T-helper 2 cell treated with Interferon-gamma antibody and Interleukin-4, amounts not matched to agents 5 μg/mL and 100 μg/mL, for 36 hours (primary cell): Measurements from ENCODE around the gene KCNN4.

ENCODE experiments used
- DNase-seq: peaks from one replicate; pipeline ENCODE4 v3.0.0; 2021; ENCODE audit warnings: low spot score
- H3K27ac Mint-ChIP-seq: one replicate; pipeline ENCODE4 v1.8.0; 2021; ENCODE audit warnings: mild to moderate bottlenecking, mixed read lengths
- H3K27me3 Mint-ChIP-seq: one replicate; pipeline ENCODE4 v1.8.0; 2021; ENCODE audit warnings: low read depth, mixed read lengths
- H3K36me3 Mint-ChIP-seq: one replicate; pipeline ENCODE4 v1.8.0; 2021; ENCODE audit warnings: low read depth, mixed read lengths
- H3K4me1 Mint-ChIP-seq: one replicate; pipeline ENCODE4 v1.8.0; 2021; ENCODE audit warnings: low read depth, mixed read lengths
- H3K4me3 Mint-ChIP-seq: one replicate; pipeline ENCODE4 v1.8.0; 2022; ENCODE audit warnings: mild to moderate bottlenecking, moderate library complexity, mixed read lengths
- H3K9me3 Mint-ChIP-seq: one replicate; pipeline ENCODE4 v1.8.0; 2021; ENCODE audit warnings: mixed read lengths

Gene KCNN4

DNA sequence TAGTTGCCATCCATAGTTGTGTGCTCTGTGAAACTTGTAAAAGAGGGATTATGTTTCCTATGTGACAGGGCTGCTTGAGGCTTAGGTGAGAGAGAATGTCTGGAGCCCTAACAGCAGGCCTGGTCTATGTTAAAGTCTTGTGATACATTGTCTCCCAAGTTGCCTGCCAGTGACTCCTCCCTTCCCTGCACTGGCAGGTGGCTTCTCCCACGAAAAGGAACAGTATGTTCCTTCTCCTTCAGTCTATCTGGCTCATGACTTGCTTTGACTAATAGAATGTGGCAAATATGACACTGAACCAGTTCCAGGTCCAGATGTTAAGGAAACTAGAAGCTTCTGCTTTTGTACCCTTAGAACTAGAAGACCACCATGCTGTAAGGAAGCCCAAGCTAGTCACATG lies 5.9 kb upstream of the KCNN4 start:
- H3K9me3 Mint-ChIP-seq, result no peaks in the 10 kb centered on the region
- DNase-seq, result no peak
- no peak overlapping the region for H3K27ac Mint-ChIP-seq
- H3K4me3 Mint-ChIP-seq, result no peak overlapping the region
- peaks cover 7% of the 10 kb centered on the region for H3K27me3 Mint-ChIP-seq
- H3K4me1 Mint-ChIP-seq, result peaks cover 29% of the 10 kb centered on the region
- H3K36me3 Mint-ChIP-seq, result no peaks in the 10 kb centered on the region

DNA sequence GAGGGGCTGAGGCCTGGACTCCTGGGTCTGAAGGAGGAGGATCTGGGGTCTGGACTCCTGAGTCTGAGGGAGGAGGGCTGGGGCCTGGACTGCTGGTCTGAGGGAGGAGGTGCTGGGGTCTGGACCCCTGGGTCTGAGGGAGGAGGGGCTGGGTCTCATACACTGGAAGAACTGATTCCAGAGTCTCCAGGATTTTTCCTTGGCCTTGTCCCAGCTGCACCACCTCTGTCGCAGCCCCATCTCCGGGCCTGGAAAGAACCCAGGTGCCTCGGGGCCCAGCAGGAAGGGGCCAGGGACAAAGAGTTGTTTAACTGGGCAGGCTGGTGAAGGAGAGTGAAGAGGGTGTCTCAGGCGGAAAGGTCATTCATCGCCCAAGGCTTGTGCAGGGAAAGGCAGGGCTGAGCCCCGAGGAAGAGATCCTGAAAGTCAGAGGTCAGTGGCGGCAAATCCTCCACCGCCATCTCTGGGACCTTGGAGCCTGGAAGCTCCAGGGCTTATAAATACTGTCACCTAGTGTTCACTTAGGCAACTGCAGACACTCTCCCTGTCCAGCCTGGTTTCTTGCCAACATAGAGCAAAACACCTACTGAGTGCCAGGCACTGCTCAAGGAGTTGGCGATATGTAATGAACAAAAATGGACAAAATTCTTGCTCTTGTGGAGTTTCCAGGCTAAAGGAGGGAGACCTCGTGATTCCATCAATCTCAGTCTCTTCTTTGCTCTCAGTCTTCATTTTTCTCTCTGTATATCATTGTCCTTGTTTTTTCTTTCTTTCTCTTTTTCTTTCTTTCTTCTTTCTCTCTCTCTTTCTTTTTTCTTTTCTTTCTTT lies 4.4 kb upstream of the KCNN4 start:
- peak; percentile 53 for DNase-seq
- peaks cover 36% of the 10 kb centered on the region for H3K4me1 Mint-ChIP-seq
- no peaks in the 10 kb centered on the region for H3K36me3 Mint-ChIP-seq
- peaks cover 2% of the 10 kb centered on the region for H3K27me3 Mint-ChIP-seq
- peak overlapping the region; percentile 99 for H3K27ac Mint-ChIP-seq
- peak overlapping the region; percentile 61 for H3K4me3 Mint-ChIP-seq
- no peaks in the 10 kb centered on the region for H3K9me3 Mint-ChIP-seq

DNA sequence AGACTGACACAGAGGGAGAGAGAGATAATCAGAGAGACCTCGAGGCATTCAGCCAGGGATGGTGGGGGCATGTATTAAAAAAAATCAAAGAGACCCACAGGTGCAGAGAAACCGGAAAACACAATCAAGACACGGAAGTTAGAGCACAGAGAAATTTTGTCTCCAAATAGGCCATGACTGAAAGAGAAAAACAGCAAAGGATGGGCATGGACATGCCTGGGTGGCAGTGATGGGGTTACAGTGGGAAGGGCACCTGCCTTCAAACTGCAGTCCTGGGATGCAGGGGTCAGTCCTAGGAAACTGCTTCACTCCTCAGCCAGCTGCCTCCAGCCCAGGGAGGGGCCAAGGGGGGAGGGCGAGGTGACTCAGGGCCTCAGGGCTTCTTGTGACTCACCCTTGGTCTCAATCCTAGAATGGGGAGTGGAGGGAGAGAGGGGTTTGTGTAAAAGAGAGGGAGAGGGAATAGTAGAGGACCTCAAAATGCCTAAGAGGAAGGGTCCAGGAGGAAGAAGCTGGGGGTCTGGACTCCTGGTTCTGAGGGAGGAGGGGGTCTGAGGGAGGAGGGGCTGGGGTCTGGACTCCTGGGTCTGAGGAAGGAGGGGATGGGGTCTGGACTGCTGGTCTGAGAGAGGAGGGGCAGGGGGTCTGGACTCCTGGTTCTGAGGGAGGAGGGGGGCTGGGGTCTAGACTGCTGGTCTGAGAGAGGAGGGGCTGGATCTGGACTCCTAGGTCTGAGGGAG lies 3.6 kb upstream of the KCNN4 start:
- Mint-ChIP-seq H3K4me3 (peak overlapping the region; percentile 77), H3K4me1 (peaks cover 42% of the 10 kb centered on the region)
- peak; percentile 70 for DNase-seq

DNA sequence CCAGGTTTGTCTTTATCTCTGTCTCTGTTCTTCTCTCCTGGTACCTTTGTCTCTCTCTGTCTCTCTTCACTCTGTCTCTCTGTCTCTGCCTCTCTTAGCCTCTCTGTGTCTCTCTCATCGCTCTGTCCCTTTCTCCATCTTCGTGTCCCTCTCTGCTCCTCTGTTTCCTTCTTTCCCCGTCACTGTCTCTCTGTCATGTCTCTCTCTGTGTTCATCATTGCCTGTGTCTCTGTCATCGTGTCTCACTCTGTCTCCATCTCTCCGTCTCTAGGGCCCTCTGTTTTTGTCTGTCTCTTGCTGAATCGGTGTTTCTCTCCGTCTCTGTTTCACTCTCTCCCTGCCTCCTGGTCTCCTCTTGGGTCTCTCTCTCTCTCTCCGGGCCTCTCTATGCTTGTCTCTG lies 2.9 kb upstream of the KCNN4 start:
- H3K4me3 Mint-ChIP-seq, result peak overlapping the region; percentile 77

More for the DNA sequence above, 3.6 kb upstream of the KCNN4 start:
- H3K9me3 Mint-ChIP-seq, result no peaks in the 10 kb centered on the region
- peak overlapping the region; percentile 99 for H3K27ac Mint-ChIP-seq
- peaks cover 4% of the 10 kb centered on the region for H3K36me3 Mint-ChIP-seq
- H3K27me3 Mint-ChIP-seq, result peaks cover 2% of the 10 kb centered on the region

DNA sequence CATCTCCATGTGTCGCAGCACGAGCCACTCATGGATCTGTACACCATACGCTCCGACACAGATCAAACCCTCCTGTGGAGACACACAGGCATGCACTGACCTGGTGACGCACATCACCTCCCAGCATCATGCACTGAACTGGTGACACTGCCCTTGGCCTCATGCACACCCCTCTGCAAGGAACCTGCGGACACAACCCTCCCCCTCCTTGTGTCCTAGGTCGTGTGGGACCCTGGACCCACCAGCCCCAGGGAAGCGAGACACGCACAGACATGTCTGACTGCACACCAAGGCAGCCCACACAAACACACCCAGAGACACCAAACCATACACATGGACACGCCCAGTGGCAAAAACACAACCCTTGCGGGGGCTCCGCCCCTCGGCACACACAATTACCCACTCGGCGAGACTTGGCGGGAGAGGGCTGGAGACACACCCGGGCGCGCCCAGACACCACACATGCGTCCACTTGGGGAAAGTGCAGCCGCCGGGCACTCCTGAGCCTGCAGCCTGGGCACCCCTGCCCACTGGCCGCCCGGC lies 2.0 kb upstream of the KCNN4 start:
- Mint-ChIP-seq H3K9me3 (no peaks in the 10 kb centered on the region), H3K27me3 (peaks cover 2% of the 10 kb centered on the region), H3K4me1 (peaks cover 57% of the 10 kb centered on the region), H3K36me3 (peaks cover 5% of the 10 kb centered on the region), H3K27ac (peak overlapping the region; percentile 94), H3K4me3 (peak overlapping the region; percentile 52)
- DNase-seq, result no peak

More for the DNA sequence above, 2.9 kb upstream of the KCNN4 start:
- Mint-ChIP-seq H3K36me3 (peaks cover 5% of the 10 kb centered on the region), H3K27ac (peak overlapping the region; percentile 99), H3K4me1 (peaks cover 48% of the 10 kb centered on the region), H3K9me3 (no peaks in the 10 kb centered on the region), H3K27me3 (peaks cover 2% of the 10 kb centered on the region)
- no peak for DNase-seq

DNA sequence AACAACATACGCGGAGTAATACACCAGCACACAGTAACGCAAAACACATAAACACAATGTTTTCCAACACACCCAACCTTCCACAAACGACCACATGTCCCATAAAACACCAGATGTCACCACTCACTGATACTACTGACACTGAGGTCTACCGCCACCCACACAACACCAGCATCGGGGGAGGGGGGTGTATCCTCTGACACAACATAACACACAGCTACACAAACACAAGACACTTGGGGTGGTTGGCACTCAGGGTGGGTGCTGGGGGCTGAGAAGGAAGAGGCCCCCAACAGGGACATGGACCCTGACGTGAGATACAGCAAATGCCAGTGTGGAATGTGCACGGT lies 1.5 kb upstream of the KCNN4 start:
- peak overlapping the region; percentile 52 for H3K4me3 Mint-ChIP-seq
- H3K4me1 Mint-ChIP-seq, result peaks cover 59% of the 10 kb centered on the region
- peaks cover 5% of the 10 kb centered on the region for H3K36me3 Mint-ChIP-seq
- H3K27me3 Mint-ChIP-seq, result no peaks in the 10 kb centered on the region
- H3K27ac Mint-ChIP-seq, result peak overlapping the region; percentile 94
- DNase-seq, result no peak
- no peaks in the 10 kb centered on the region for H3K9me3 Mint-ChIP-seq

DNA sequence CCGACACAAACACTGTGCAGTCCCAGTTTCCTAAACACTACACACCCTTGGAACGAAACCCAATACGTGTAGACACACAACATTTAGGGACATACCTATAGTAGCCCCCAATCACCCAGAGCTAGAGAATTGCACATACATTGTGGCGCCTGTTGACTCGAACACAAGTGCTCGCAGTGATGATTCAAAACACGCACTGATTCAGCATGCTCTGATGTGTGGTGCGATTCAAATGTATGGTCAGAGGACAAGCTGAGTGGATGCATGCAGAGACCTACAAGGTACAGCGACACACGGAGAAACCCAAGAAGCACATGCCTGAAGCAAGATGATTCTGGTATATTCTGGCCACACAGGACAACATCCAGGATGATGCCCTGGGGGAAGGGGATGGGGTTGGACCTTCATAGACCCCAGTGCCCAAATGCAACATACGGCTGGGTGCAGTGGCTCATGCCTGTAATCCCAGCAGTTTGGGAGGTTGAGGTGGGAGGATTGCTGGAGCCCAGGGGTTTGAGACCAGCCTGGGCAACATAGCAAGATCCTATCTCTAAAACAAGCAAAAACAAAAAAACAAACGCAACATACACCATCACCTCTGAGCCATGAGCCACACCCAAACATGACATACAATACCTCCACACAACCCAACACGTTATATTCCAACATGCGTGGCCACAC lies 997 bp upstream of the KCNN4 start:
- Mint-ChIP-seq H3K4me3 (peak overlapping the region; percentile 81), H3K36me3 (peaks cover 8% of the 10 kb centered on the region), H3K9me3 (no peaks in the 10 kb centered on the region), H3K4me1 (peaks cover 63% of the 10 kb centered on the region), H3K27me3 (no peaks in the 10 kb centered on the region), H3K27ac (peak overlapping the region; percentile 94)
- DNase-seq, result no peak

DNA sequence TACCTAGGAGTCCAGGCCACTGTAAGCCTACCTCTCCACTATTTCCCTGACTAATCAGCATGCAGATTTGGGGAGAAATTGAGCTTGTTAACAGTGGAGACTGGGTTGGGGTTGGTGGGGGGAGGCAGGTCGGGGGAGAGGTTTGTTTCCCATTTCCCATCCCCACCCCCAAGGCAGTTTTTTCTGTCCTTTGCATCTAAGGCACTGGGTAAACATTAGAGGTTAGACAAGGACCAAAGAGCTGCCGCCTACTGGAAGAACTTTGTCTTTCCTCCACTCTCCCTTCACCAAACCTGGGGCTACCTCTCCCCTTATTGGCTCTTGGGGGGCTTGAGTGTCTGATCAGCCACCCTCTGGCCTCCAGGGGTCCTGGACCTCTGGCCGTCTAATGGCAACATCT lies 953 bp downstream of the KCNN4 start:
- H3K9me3 Mint-ChIP-seq, result no peaks in the 10 kb centered on the region
- H3K4me1 Mint-ChIP-seq, result peaks cover 68% of the 10 kb centered on the region
- peak overlapping the region; percentile 94 for H3K27ac Mint-ChIP-seq
- peaks cover 17% of the 10 kb centered on the region for H3K36me3 Mint-ChIP-seq
- H3K27me3 Mint-ChIP-seq, result no peaks in the 10 kb centered on the region
- peak overlapping the region; percentile 81 for H3K4me3 Mint-ChIP-seq
- DNase-seq, result no peak

DNA sequence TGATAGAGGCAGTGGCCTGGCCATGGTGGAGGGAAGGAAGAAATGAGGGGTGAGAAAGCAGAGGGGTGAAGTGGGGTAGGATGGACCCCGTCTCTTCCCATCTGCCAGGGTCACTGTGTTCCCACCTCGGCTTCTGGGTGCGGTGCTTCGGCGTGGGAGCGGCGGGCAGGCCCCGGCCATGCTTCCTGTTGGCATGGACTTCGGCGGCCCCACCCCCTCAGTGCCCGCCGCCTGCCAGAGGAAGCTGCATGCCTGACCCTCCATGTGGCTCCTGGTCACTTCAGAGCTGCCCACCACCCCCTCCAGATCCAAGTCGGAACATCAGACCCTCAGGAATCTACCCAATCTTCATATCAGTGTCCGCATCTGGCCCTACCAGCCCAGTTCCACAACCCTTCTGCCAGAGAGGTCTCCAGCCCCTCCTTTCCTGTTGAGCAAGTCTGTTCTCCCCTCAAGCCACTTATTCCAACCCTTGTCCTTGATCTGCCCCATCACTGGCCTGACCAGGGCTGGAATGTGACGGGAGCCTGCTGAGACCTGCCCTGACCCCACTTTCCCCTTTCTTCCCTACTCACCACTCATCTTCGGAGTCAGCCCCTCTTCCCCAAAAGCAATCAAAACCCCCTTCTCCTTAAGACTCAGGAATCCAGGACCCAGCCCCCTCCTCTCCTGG lies 1.5 kb downstream of the KCNN4 start:
- Mint-ChIP-seq H3K4me3 (peak overlapping the region; percentile 81), H3K27ac (peak overlapping the region; percentile 94), H3K27me3 (no peaks in the 10 kb centered on the region), H3K4me1 (peaks cover 64% of the 10 kb centered on the region), H3K36me3 (peaks cover 17% of the 10 kb centered on the region), H3K9me3 (no peaks in the 10 kb centered on the region)
- no peak for DNase-seq

DNA sequence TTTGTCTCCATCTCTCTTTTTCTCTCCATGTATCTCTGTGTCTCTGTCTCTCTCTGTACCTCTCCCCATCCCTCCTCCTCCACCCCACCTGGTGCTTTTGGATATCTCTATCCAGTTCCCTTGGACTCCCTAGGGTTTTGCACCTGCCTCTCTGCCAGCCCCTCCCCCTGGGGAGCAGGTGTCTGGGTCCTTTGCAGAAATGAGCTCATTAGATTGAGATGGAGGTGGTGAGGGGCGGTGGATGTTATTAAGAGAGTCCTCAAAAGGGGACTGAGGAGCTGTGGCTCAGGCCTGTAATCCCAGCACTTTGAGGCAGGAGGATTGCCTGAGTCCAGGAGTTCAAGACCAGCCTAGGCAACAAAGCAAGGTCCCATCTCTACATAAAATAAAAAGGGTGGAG lies 2.1 kb downstream of the KCNN4 start:
- no peak for DNase-seq
- H3K9me3 Mint-ChIP-seq, result no peaks in the 10 kb centered on the region
- H3K27ac Mint-ChIP-seq, result peak overlapping the region; percentile 85
- no peaks in the 10 kb centered on the region for H3K27me3 Mint-ChIP-seq
- peaks cover 19% of the 10 kb centered on the region for H3K36me3 Mint-ChIP-seq
- H3K4me3 Mint-ChIP-seq, result peak overlapping the region; percentile 81
- H3K4me1 Mint-ChIP-seq, result peaks cover 57% of the 10 kb centered on the region

DNA sequence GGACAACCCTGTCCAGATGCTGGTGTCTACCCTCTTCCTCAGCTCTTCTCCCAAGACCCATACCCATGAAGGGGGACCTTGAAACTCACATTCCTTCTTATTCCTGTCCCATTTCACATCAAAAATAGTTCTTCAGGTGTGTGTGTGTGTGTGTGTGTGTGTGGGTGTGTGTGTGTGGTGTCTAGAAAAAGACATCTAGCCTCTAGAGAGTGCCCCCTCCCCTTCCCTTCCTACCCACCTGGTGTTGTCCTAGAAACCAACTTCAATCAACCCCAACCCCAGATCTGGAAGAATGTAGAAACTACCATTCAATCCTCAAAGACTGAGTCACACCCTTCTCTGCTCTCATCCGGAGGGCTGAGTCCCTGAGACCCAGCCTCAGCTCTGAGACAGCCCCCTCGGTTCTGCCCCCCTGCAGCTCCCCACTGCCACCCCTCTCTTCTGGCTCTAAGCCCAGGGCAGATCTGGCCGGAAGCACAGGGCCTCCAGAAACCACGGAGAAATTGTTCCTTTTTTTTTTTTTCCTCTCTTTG lies 3.5 kb downstream of the KCNN4 start:
- Mint-ChIP-seq H3K4me1 (peaks cover 49% of the 10 kb centered on the region), H3K4me3 (peak overlapping the region; percentile 81), H3K27me3 (no peaks in the 10 kb centered on the region), H3K36me3 (peaks cover 28% of the 10 kb centered on the region), H3K9me3 (no peaks in the 10 kb centered on the region), H3K27ac (peak overlapping the region; percentile 85)
- no peak for DNase-seq

DNA sequence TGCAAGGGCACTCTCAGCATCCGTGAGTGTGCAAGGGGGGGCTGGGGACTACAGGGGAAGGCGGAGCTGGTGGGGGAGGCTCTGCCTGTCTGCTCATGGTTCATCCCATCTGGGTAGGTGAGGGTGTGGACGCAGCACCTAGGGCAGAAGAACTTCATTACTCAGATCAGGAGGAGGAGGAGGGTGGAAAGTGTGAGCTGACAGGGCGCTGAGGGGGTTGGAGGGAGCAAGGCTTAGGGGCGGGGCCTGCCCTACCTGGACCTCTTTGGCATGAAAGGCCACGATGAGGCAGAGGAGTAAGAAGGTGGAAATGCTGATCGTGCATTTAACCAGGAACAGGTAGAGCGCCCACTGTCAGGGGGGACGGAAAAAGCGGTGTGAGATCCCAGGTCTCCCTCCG lies 4.5 kb downstream of the KCNN4 start:
- H3K27ac Mint-ChIP-seq, result peak overlapping the region; percentile 76
- H3K9me3 Mint-ChIP-seq, result no peaks in the 10 kb centered on the region
- peaks cover 30% of the 10 kb centered on the region for H3K36me3 Mint-ChIP-seq
- peaks cover 40% of the 10 kb centered on the region for H3K4me1 Mint-ChIP-seq
- no peaks in the 10 kb centered on the region for H3K27me3 Mint-ChIP-seq
- H3K4me3 Mint-ChIP-seq, result peak overlapping the region; percentile 49
- DNase-seq, result peak; percentile 62

DNA sequence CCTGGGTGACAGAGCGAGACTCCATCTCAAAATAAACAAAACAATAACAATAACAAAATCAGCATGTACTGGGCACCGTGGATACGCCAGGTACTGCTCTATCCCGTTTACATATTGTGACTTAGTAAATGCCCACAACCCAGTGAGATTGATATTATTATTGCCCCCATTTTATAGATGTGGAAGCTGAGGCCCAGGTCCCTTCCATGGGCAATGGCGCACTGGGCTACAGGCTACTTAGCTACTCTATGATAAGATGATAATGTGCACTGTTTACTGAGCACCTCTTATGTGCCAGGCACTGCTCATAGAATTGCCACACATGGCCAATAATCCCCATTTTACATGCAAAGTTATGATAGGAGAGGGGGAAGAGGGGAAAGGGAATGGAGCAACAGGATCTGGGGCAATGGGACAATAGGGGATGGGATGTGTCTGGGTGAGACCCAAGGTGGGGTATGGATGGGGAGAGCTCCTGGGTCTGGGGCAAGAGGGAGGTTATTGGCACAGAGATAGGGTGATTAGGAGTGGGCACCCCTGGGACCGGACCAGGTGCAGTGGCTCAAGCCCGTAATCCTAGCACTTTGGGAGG lies 5.4 kb downstream of the KCNN4 start:
- H3K36me3 Mint-ChIP-seq, result peaks cover 36% of the 10 kb centered on the region
- DNase-seq, result no peak
- no peaks in the 10 kb centered on the region for H3K27me3 Mint-ChIP-seq
- H3K4me1 Mint-ChIP-seq, result peaks cover 36% of the 10 kb centered on the region
- peak overlapping the region; percentile 69 for H3K27ac Mint-ChIP-seq
- H3K9me3 Mint-ChIP-seq, result no peaks in the 10 kb centered on the region
- H3K4me3 Mint-ChIP-seq, result peak overlapping the region; percentile 46
